Measurements from ENCODE around the gene VPS35L.

Gene VPS35L, protein sequence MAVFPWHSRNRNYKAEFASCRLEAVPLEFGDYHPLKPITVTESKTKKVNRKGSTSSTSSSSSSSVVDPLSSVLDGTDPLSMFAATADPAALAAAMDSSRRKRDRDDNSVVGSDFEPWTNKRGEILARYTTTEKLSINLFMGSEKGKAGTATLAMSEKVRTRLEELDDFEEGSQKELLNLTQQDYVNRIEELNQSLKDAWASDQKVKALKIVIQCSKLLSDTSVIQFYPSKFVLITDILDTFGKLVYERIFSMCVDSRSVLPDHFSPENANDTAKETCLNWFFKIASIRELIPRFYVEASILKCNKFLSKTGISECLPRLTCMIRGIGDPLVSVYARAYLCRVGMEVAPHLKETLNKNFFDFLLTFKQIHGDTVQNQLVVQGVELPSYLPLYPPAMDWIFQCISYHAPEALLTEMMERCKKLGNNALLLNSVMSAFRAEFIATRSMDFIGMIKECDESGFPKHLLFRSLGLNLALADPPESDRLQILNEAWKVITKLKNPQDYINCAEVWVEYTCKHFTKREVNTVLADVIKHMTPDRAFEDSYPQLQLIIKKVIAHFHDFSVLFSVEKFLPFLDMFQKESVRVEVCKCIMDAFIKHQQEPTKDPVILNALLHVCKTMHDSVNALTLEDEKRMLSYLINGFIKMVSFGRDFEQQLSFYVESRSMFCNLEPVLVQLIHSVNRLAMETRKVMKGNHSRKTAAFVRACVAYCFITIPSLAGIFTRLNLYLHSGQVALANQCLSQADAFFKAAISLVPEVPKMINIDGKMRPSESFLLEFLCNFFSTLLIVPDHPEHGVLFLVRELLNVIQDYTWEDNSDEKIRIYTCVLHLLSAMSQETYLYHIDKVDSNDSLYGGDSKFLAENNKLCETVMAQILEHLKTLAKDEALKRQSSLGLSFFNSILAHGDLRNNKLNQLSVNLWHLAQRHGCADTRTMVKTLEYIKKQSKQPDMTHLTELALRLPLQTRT
- long read RNA-seq, donor 1, transcript VPS35L-203 (31 exons, 3,855 nt) = major isoform, 8 of 15 reads
- long read RNA-seq, donor 1, partial matches to known transcripts = 7 of 15 reads
- long read RNA-seq, donor 1, other reads (novel, unspliced or antisense) = 0 of 15 reads
- long read RNA-seq, donor 2, transcript VPS35L-203 (31 exons, 3,855 nt) = major isoform, 5 of 5 reads
- long read RNA-seq, donor 2, partial matches to known transcripts = 0 of 5 reads
- long read RNA-seq, donor 2, other reads (novel, unspliced or antisense) = 0 of 5 reads
- long read RNA-seq, donor 3, partial matches to known transcripts = 0 of 3 reads
- long read RNA-seq, donor 3, other reads (novel, unspliced or antisense) = 0 of 3 reads
- long read RNA-seq, donor 4, transcript VPS35L-203 (31 exons, 3,855 nt) = major isoform, 5 of 108 reads
- long read RNA-seq, donor 4, partial matches to known transcripts = 86 of 108 reads
- long read RNA-seq, donor 4, other reads (novel, unspliced or antisense) = 16 of 108 reads
- long read RNA-seq, donor 5, partial matches to known transcripts = 6 of 10 reads
- long read RNA-seq, donor 5, other reads (novel, unspliced or antisense) = 0 of 10 reads
- long read RNA-seq, donor 6, partial matches to known transcripts = 0 of 4 reads
- long read RNA-seq, donor 6, other reads (novel, unspliced or antisense) = 0 of 4 reads
- long read RNA-seq, donor 7 = 0 reads
- long read RNA-seq, donor 8, partial matches to known transcripts = 18 of 21 reads
- long read RNA-seq, donor 8, other reads (novel, unspliced or antisense) = 0 of 21 reads

DNA sequence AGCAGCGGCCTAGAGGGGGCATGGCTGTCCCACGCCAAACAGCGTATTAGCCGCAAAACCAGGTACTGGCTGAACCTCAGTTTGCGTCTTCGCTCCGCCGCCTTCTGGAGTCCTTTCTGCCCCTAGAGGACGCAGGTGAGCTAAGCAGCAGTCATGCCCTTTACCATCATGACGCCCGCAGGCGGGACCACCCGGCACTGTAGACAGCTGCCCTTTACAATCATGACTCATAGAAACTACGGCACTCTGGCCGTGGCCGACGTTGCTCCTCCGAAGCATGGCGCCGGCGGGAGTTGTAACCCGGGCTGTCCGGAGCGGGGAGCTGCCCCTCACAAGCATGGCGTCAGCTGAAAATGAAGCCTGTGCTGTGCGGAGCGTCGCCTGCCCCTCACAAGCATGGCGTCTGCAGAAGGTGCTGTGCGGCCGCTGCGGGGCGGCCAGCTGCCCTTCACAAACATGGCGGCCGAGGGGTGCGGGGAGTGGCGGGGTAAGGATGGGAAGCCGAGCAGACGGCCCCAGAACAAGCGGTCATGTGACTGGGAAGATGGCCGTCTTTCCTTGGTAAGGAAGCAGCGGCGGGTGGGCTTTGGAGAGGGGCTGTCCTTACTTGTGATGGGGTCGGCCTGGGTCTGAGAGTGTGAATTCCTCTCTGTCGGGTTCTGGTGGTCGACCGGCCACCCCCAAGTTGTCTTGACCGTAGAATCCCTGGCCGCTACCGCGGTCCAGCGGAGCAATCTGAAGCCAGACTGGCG, at the start of gene VPS35L:
Gene VPS35L (plus strand): TSS at position 518 of the 752 bp plus-strand sequence. CDS start 27 bp downstream, at position 545.
- peak; percentile 97 for DNase-seq

DNA sequence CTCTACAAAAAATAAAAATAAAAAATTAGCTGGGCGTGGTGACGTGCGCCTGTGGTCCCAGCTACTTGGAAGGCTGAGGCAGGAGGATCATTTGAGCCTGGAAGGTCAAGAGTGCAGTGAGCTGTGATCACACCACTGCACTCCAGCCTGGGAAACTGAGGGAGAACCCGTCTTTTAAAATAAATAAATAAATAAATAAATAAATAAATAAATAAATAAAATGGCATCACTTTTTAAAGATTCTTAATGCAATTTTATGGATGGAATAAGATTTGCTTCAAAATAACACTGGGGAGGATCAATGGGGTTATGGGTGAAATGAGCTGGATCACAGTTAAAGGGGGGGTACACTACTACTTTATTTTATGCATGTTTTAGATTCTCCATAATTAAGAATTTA, 48.5 kb upstream of the VPS35L start:
- no peak for DNase-seq

DNA sequence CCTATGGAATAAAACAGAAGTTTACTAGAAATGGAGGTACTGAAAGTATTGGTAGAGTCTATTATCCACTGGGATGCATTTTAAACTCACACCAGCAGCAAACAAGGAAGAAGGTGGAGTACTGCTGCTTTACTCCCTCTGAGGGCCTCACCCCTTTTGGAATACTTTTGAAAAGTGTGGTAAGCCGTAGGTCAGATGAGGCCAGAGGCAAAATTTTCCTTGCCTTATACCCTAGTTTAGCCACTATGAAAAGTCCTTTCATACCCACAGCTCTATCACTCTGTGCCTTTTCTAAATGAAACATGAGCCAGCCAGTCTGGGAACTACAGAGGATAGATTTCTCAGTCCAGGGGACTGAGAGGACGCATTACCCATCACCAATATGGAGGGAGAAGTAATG, 47.6 kb upstream of the VPS35L start:
- DNase-seq = no peak

DNA sequence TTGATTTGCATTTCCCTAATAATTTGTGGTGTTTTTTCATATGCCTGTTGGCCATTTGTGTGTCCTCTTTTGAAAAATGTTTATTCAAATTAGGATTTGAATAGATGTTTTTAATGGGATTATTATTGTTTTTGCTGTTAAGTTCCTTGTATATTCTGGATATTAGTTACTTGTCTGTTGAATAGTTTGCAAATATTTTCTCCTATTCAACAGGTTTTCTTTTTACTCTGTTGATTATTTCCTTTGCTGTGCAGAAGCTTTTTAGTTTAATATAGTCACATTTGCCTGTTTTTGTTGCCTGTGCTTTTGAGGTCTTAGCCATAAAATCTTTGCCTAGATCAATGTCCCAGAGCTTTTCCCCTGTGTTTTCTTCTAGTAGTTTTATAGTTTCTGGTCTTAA, 43.2 kb upstream of the VPS35L start:
- no peak for DNase-seq

DNA sequence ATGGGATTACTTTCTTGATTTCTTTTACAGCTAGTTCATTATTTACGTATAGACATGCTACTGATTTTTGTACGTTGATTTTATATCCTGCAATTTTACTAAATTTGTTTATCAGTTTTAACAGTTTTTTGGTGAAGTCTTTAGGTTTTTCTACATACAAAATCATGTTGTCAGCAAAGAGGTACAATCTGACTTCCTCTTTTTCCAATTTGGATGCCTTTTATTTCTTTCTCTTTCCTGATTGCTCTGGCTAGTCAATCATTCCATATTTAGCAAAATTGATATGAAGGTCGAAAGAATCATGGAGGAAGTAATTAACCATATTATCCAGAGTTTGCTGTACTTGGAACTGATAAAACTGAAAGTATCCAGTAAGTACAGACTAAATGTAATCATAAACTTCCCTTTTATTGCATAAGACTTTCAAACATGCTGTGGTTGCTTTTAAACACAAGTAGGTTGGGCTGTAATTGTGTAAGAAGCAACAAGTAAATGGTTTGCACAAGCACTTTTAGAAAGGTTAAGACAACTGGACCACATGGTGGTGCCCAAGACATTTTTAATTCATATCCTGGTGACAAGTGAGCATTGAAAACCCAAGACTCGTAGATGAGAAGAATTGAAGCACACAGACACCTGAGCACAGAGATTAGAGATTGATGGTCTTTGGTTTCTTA, 42.0 kb upstream of the VPS35L start:
- no peak for DNase-seq

DNA sequence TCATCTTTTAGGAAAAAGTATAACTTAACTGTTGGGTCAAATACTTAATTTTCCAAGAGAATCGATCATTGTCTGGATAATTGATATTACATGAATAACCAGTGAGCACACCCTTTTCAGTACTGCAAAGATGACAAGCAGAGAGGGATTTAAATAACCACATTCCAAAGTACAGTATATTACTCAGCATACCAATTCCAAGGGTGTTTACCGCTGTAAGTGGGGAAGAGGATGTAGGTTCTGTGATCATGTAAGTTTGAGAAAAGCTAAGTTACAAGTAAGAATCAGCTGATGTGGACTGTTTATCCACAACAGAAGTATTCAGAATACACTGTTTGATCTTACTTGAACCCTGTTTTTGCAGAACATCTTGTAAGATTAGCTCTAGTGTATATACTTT, 39.7 kb upstream of the VPS35L start:
- DNase-seq = no peak

DNA sequence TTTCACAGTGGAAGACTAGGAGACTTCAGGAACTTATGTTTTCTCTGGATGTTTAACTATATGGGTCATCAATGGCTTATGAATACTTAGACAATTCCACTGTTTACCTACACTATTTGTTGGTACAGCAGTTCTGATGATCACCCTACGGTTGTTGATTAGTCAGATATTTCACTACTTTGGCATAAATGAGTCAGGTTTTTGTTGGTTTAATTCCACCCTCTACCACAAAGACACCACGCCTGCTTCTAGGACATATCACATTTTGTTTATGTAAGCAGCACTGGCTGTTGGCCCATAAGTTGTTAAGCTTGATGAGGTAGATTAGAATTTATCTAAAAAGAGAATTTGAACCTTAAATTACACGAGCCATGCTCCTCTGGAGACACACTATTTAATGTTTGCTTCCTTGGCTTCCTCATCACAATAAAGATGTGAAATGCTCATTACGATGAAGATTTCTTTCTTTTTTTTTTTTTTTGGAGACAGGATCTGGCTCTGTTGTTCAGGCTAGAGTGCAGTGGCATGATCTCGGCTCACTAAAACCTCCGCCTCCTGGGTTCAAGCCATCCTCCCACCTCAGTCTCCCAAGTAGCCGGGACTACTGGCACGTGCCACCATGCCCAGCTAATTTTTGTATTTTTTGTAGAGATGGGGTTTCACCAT, 37.9 kb upstream of the VPS35L start:
- no peak for DNase-seq

DNA sequence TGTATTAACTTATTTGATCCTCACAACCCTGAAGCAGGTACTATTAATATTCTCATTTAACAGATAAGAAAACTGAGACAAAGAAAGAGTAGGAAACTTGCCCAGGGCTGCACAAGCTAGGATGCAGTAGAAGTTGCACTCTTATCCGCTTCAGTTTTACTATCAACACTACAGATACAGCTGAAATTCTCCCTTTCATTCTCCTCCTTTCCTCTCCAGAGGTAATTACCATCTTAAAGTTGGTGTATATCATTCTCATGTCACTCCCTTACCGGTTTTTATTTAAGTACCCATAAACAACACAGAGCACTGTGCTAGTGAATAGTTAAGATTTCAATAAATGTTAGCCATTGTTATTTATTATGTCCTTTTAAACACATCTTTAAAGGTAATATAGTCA, 37.1 kb upstream of the VPS35L start:
- DNase-seq = no peak

DNA sequence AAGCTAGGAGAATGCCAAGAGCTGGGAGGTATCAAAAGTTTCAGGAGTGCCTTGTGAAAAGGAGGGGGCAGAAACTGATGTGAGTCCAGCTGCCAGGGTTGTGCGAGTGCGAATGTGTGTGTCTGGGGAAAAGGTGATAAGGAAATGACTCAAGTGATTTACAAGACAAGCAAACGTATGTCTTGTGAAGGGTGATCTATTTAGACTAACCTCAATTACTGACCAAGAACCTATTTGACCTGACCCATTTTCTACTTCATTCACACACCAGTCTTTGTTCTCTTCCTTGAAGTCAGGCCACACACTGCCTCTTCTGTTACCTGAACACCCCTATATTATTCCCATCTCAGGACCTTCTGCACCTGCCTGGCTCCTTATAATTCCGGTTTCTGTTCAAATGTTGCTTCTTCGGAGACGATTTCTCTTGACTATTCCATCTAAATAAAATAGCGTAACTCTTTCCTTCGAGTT, 34.6 kb upstream of the VPS35L start:
- DNase-seq = no peak

DNA sequence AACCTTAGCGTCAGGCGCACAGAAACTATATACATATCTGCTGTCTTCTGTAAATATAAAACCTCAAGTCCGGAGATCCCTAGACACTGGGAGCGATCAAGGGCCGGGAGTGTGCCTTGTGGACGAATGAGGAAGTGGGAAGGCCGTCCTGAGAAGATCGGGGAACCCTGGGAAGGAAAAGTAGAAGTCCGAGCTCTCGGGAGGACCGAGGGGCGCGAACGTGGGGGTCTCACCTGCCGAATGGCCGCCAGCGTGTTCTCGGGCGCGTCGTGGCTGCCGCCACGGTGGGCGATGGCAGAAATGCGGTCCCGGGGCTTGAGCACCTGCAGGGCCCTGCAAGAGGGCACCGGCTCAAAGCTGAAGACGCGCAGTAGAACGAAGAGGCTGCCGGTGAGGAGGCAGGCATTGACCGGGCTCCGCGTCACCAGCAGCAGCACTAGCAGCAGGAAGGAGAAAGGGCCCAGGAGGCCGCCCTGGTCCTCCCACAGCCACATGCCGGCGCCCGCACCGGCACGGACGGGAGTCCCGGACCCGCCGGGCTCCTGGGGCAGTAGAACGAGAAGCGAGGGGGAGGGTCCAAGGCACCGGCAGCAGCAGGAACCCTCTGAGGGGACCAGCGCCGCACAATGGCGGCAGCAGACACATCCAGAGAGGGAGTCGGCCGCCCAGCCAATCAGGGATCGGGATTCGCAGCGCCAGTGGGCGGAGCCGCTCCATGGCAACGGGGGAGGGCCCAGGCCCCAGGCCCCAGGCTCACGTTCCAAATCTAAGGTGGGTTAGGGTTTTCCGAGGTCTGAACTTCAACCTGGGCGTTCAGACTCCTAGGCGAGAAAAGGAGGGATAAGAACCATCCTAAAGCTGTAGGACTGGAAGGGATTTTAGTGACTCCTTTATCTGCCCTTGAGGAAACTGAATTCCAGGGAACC, 33.8 kb upstream of the VPS35L start, which contains the start of gene GDE1:
Gene GDE1 (minus strand): TSS at position 628 of the 926 bp plus-strand sequence. CDS start 134 bp downstream, at position 494.
- peak; percentile 97 for DNase-seq

DNA sequence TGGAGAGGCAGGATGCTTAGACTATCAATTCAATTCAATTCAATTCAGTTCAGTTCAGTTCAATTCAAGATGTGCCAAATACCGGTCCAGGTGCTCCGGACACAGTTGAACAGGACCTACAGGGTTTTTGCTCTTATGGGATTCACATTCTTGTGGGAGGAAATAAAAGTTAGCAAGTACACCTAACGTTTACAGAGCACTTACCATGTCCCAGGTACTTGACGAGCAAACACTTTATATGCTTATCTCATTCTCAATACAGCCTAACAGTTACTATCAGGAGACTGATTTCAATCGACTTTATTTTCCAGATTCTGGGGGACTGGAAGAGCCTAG, 33.1 kb upstream of the VPS35L start:
- no peak for DNase-seq

DNA sequence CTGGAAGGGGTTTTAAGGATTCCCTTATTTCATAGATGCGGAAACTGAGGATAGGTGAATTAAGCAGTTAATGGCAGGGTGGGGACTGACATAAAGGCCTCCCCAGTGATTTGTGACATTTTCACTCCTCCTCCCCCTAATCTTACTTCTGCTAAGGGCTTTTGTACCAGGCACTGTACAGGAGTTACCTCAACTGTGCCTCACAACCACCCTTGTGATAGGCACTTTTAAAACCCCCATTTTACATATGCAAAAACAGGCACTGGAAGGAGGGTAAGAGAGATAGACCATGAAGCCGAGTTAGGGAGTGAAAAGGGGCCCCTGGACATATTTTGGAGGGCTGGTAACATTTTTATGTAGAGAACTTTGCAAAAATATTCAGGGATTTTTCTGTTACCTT, 32.7 kb upstream of the VPS35L start:
- DNase-seq = no peak

DNA sequence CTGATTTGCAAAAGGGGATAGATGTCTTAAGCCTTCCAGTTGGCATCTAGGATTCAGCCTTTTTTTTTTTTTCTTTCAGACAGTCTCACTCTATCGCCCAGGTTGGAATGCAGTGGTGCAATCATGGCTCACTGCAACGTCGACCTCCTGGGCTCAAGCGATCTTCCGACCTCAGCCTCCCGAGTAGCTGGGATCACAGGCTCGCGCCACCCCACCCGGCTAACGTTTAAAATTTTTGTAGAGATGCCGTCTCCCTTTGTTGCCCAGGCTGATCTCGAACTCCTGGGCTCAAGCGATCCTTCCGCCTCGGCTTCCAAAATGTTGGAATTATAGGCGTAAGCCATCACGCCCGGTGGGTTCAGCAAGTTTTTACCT, 32.3 kb upstream of the VPS35L start:
- no peak for DNase-seq

DNA sequence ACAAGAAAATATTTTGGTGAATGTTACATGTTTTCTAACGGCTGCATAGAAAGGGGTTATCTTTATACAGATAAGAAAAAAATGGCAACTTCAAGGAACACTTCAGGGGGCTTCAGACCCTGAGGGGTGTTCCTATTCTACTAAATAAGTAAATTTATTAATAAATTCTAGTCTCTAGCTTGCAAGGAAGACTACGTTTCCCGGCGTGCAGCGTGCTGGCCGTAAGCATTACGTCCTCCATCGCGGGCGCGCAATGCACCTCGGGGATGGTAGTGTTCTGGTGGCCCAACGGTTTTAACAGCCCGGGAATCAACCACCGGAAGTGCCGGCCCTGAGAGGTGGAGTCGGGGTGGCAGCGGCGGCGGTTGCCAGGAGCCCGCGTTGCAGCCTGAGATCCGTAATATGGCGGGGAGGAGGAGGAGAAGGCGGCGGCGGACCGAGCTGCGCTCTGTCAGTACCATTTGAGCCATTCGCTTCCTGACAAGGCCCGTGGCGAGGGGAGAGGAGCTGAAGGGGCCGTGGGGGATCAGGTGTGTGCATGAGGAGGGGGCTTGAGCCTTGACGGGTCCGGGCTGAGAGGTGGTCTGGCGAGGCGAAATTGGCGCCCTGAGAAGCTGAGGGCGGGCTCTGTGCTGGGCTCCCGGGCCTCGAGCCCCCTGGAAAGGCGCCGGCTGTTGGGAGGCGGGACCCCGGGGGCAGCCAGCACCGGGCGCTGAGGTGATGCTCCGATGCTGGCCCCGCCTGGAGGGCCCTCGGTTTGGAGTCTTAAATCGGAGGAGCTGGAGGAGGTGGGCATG, 31.7 kb upstream of the VPS35L start, which contains the start of gene CCP110:
Gene CCP110 (plus strand): TSS at position 384 of the 797 bp plus-strand sequence. CDS start 3,940 bp downstream, outside the sequence.
- peak; percentile 82 for DNase-seq

DNA sequence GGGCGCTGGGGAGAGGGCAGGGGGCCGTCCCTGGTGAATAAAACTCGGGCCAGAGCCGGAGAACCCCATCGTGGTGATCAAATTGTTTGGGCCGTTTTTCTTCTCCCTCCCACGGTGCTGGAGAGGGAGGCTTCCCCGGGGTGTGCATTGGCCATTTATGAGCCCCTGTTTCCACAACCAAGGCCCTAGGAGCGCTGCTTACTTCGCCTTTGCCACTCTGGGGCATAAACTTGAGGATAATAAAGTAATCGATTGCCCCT, 31.2 kb upstream of the VPS35L start:
- DNase-seq = no peak

DNA sequence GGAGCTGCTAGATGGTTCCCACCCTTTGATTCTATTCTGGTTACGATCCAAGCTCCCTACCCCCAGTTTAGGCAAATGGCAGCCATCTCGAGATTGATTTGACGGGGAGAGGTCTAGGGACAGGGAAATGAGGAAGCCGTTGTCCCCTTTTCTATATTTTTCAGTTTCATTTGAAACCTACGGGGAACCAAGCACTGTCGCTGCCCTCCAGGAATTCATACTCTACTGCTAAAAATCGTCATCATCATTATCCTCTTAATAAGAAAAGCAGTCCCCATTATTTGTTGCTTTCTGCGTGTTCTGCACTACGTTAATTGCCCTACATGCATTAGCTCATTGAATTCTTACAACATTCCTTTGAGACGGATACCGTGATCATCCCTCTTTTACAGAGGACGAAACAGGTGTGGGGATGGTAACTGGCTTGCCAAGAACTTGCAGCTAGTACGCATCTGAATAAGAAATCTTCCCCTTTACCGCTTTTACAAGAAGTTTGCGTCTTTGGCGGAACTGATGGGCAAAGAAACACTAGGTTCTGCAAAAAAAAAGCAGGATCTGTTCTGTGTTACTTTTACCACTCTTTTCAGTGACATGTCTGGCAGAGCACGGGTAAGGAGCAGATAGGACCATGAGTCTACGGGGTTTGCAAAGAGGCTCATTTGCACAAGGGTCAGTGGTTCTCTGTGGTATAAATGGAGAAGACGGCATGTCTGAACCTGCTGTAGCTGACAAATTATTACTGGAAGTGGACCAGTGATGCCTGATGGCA, 30.7 kb upstream of the VPS35L start:
- peak; percentile 65 for DNase-seq

DNA sequence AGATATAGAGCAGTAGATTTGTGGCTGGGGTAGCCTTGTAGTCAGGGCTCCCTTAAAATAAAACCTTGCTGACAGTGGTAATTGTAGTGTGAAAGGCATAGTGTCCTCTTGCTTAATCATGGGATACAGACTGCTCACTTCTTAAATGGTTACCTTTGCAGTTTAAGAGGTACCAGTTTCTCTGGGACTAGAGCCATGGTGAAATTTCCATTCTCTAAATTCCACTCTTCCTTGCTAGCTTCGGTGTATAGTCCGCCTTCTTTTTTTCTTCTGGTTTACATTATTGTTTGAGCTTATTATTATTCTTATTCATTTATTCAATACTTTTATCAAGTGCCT, 30.1 kb upstream of the VPS35L start:
- no peak for DNase-seq
